Stimulated activated CD4-positive, alpha-beta T cell treated with anti-CD3 and anti-CD28 coated beads, Interleukin-1b, Interleukin-23, amount 100 ng/mL, for 24 hours (primary cell): ENCODE data around the gene ALKBH2.
A peak's percentile ranks its signal among the peaks of the same experiment; 100 is the strongest.

ENCODE experiments used
- DNase-seq, 4 experiments: peaks; one replicate each; pipeline ENCODE4 v3.0.0-alpha.2; 2020; ENCODE audit warnings: low read depth in 4 of 4, low spot score in 1 of 4

Gene ALKBH2

GRCh38 chr12:109093022-109093918 lies at the start of gene ALKBH2:
Gene ALKBH2 (minus strand): TSS chr12:109093472. CDS start chr12:109092786, 686 bp downstream.
- DNase-seq: peak; percentile 88 to 92 (median 89)

- DNase-seq: no peak
Measured at GRCh38 chr12:109140560-109140959, 47.3 kb upstream of the ALKBH2 start.

- DNase-seq: no peak
Measured at GRCh38 chr12:109139791-109140190, 46.5 kb upstream of the ALKBH2 start.

GRCh38 chr12:109139360-109139759 lies 46.1 kb upstream of the ALKBH2 start:
- DNase-seq: no peak

GRCh38 chr12:109137055-109137454 lies 43.8 kb upstream of the ALKBH2 start:
- no peak for DNase-seq

GRCh38 chr12:109134186-109134917 lies 41.1 kb upstream of the ALKBH2 start:
- DNase-seq: no peak

GRCh38 chr12:109131154-109132050 lies 38.1 kb upstream of the ALKBH2 start:
- DNase-seq: no peak

- DNase-seq: no peak
Measured at GRCh38 chr12:109130297-109131153, 37.3 kb upstream of the ALKBH2 start.

GRCh38 chr12:109127533-109128242 lies 34.4 kb upstream of the ALKBH2 start:
- no peak for DNase-seq

- no peak for DNase-seq
Measured at GRCh38 chr12:109126784-109127183, 33.5 kb upstream of the ALKBH2 start.

- no peak for DNase-seq
Measured at GRCh38 chr12:109125791-109126190, 32.5 kb upstream of the ALKBH2 start.

- DNase-seq: no peak
Measured at GRCh38 chr12:109124878-109125648, 31.8 kb upstream of the ALKBH2 start.

GRCh38 chr12:109121346-109121880 lies 28.1 kb upstream of the ALKBH2 start:
- DNase-seq: no peak

GRCh38 chr12:109120557-109120956 lies 27.3 kb upstream of the ALKBH2 start:
- DNase-seq: no peak

GRCh38 chr12:109120095-109120494 lies 26.8 kb upstream of the ALKBH2 start:
- DNase-seq: no peak

- DNase-seq: no peak
Measured at GRCh38 chr12:109116611-109116949, 23.3 kb upstream of the ALKBH2 start.

- DNase-seq: no peak
Measured at GRCh38 chr12:109115758-109116610, 22.7 kb upstream of the ALKBH2 start, which contains the start of gene ACACB. Gene ACACB (plus strand): TSS chr12:109116587. CDS start chr12:109139406, 22,819 bp downstream.

GRCh38 chr12:109115404-109115757 lies 22.1 kb upstream of the ALKBH2 start:
- DNase-seq: no peak
